K562 (cell line): ENCODE data around the gene ARL8A. TPM values are rescaled to one million over a fixed set of nuclear protein-coding genes. Genes with fewer than 3 reads are reported as not detected.

Source experiments
- BCL6 ChIP-seq: fragments of 250-450 bp; sonication (Bioruptor Pico); IDR thresholded peaks from 2 replicates; pipeline ENCODE4 v1.4.0; 2020
- C11orf30 ChIP-seq: fragments of 450-650 bp; IDR thresholded peaks from 2 replicates; pipeline ENCODE4 v1.6.1; 2016; ENCODE audit warnings: low read depth, mild to moderate bottlenecking
- CCAR2 ChIP-seq: fragments of 200-400 bp; formaldehyde crosslinking; IDR thresholded peaks from 2 replicates; pipeline ENCODE4 v1.6.1; 2017; ENCODE audit warnings: mild to moderate bottlenecking, low read depth, low read length
- CHAMP1 ChIP-seq: fragments of 450-650 bp; IDR thresholded peaks from 2 replicates; pipeline ENCODE4 v1.6.1; 2016; ENCODE audit warnings: mild to moderate bottlenecking
- GTF2B ChIP-seq: IDR thresholded peaks from 2 replicates; pipeline ENCODE4 v1.6.1; 2011; ENCODE audit not compliant: insufficient read length; ENCODE audit errors: extremely low read depth
- GTF3C2 ChIP-seq: IDR thresholded peaks from 3 replicates; pipeline ENCODE4 v1.6.1; 2011; ENCODE audit warnings: borderline replicate concordance, mild to moderate bottlenecking, moderate library complexity; ENCODE audit not compliant: insufficient read length; ENCODE audit errors: extremely low read depth
- HINFP ChIP-seq: fragments of 450-650 bp; conservative IDR thresholded peaks from 2 replicates; pipeline ENCODE4 v1.6.1; 2016; ENCODE audit warnings: missing genetic modification characterization, low read depth, mild to moderate bottlenecking, control low read depth, missing compliant biosample characterization
- POLR2AphosphoS2 ChIP-seq: IDR thresholded peaks from 2 replicates; pipeline ENCODE4 v1.6.1; 2012; ENCODE audit warnings: low read length, improper control_type of control experiment
- RREB1 ChIP-seq: fragments of 250-450 bp; sonication (Bioruptor Pico); IDR thresholded peaks from 2 replicates; pipeline ENCODE4 v1.4.0; 2020
- TAL1 ChIP-seq: fragments of 450-650 bp; IDR thresholded peaks from 2 replicates; pipeline ENCODE4 v1.6.1; 2016; ENCODE audit warnings: mild to moderate bottlenecking
- ZNF589 ChIP-seq: fragments of 200-800 bp; sonication (Bioruptor generic); IDR thresholded peaks from 2 replicates; pipeline ENCODE4 v1.6.1; 2016; ENCODE audit warnings: low read depth, missing genetic modification characterization, missing compliant biosample characterization
- polyA plus RNA-seq, 8 experiments: library from polyadenylated mRNA; depleted of rRNA in 4 of 8; stranded (reverse) in 5 of 8; unstranded in 3 of 8; fragments of >200 nt; fragmentation: Nextera tagmentation in 2 of 8; fragmentation: Illumina TruSeq in 1 of 8; extraction: Ambion mirVana in 2 of 8; extraction: Trizol in 1 of 8; gene quantifications; 2 replicates each; pipeline versions ENCODE4 v1.2.1 to v1.2.3, GENCODE V29; 2011 to 2014; ENCODE audit warnings: inconsistent platforms in 1 of 8, missing spikeins in 1 of 8
- total RNA-seq, 7 experiments: library from RNA; depleted of rRNA in 6 of 7; stranded (reverse); fragments of >200 nt in 6 of 7; fragmentation: Illumina TruSeq in 2 of 7; extraction: Trizol in 2 of 7; gene quantifications; 2 replicates each; pipeline versions ENCODE4 v1.2.1 to v1.2.3, GENCODE V29; 2011 to 2021; ENCODE audit warnings: low replicate concordance in 1 of 7

The ARL8A gene
- total and polyA plus RNA-seq, 9 of the 15 experiments (the other 6 are each of a cell fraction or from before 2014, with no cell fraction given) = 0.17 to 27.3 (median 15.6) TPM

GRCh38 chr1:202164271-202165037 is 19.9 kb upstream of the ARL8A start (continued):
- TF ChIP-seq HINFP (no peak), POLR2AphosphoS2 (peak; percentile 80; the same call in 1 of the 2 replicates), GTF3C2 (no peak), GTF2B (peak; percentile 40), BCL6 (CRISPR knock-in tag) (no peak), TAL1 (peak; percentile 38; the same call in 1 of the 2 replicates), RREB1 (CRISPR knock-in tag) (no peak), CCAR2 (no peak), ZNF589 (0 out of 2 replicates have a peak, but pooled peaks have one; percentile 4), CHAMP1 (no peak), C11orf30 (no peak)
